Measurements from ENCODE around the gene FEZF1.

GRCh38 chr7:122340427-122340826 lies 35.9 kb upstream of the FEZF1 start:
- no peak for TF ChIP-seq POLR2A (IDR thresholded peaks at IDR 0.05)
- no peak for TF ChIP-seq CTCF (IDR thresholded peaks at IDR 0.05)
